HG02623 (cell line): ENCODE measurements around the gene SUV39H1.

Source experiments
- ATAC-seq: cut with Tn5 transposase; IDR thresholded peaks from one replicate; pipeline ENCODE4 v1.9.1; 2021; ENCODE audit warnings: moderate library complexity; ENCODE audit not compliant: unreplicated experiment

SUV39H1 gene

DNA sequence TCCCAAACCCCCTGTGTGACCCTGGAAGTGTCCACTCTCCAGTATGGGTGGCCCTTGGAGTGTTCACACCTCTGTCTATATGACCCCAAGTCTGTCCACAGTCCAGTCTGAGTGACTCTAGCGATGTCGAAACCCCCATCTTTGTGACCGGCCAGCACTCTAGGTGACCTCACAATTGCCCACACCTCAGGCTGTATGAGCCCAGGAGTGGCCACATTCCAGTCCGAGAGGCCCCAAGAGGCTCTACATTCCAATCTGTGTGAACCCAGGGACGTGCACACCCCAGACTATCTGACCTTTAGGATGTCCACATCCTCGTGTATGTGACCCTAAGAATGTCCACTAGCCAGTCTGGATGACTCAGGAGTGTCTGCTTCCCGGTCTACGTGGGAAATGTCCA is 57.7 kb downstream of the SUV39H1 start:
- ATAC-seq: no peak
